Astrocyte of the spinal cord (primary cell): ENCODE measurements around the gene ZNF268.

Experiments used
- DNase-seq: peaks from one replicate; pipeline ENCODE4 v3.0.0; 2011; ENCODE audit warnings: low read depth, low spot score
- H3K4me3 ChIP-seq: 2 replicates; pipeline ENCODE4 v1.5.1; 2011; ENCODE audit warnings: low read depth, mild to moderate bottlenecking, low read length, moderate library complexity
- CTCF ChIP-seq: IDR thresholded peaks from 2 replicates; pipeline ENCODE4 v1.5.1; 2012; ENCODE audit warnings: low read depth, mild to moderate bottlenecking, low read length, inconsistent platforms
- in situ Hi-C: cut with HindIII; loops from 2 replicates; pipeline ENCODE4 v1.10.0; 2017; ENCODE audit warnings: low sequenced_read_pairs

The ZNF268 gene

GRCh38 chr12:133181238-133181959 is at the start of gene ZNF268:
TSS of gene ZNF268 (plus strand) at chr12:133181495. CDS start at chr12:133181998, 503 bp downstream.
- peak; percentile 93 for TF ChIP-seq CTCF
- peak within 1 kb of the TSS; percentile 95 for H3K4me3 ChIP-seq
- in situ Hi-C loops = no loop called here
- DNase-seq = peak; percentile 93

GRCh38 chr12:133135747-133136146 is 45.5 kb upstream of the ZNF268 start:
- no peak overlapping the region for H3K4me3 ChIP-seq
- no peak for TF ChIP-seq CTCF
- in situ Hi-C loops = no loop called here
- no peak for DNase-seq

- in situ Hi-C loops = no loop called here
- no peak overlapping the region for H3K4me3 ChIP-seq
- no peak for DNase-seq
- TF ChIP-seq CTCF = no peak
Observed at GRCh38 chr12:133145981-133146380, 35.3 kb upstream of the ZNF268 start.

GRCh38 chr12:133156125-133156690 is 25.1 kb upstream of the ZNF268 start:
- H3K4me3 ChIP-seq = no peak overlapping the region
- TF ChIP-seq CTCF = no peak
- DNase-seq = peak; percentile 13
- in situ Hi-C loops = no loop called here

- H3K4me3 ChIP-seq = no peak overlapping the region
- in situ Hi-C loops = no loop called here
- no peak for TF ChIP-seq CTCF
- no peak for DNase-seq
Observed at GRCh38 chr12:133165776-133166175, 15.5 kb upstream of the ZNF268 start.

- TF ChIP-seq CTCF = no peak
- no peak for DNase-seq
- H3K4me3 ChIP-seq = no peak overlapping the region
- in situ Hi-C loops = no loop called here
Observed at GRCh38 chr12:133172491-133172890, 8.8 kb upstream of the ZNF268 start.
